Upper lobe of right lung (tissue), 1 donor: ENCODE measurements around the gene PHLDB1. TPM values are rescaled to one million over a fixed set of nuclear protein-coding genes. Genes with fewer than 3 reads are reported as not detected.

Experiments used
- ATAC-seq: fragments of 200-7000 bp; cut with Tn5 transposase; one replicate; pipeline ENCODE4 v1.9.1; 2020; ENCODE audit warnings: mild to moderate bottlenecking, moderate library complexity
- DNase-seq: peaks from one replicate; pipeline ENCODE4 v3.0.0-alpha.2; 2020
- H3K27ac ChIP-seq: fragments of 200-600 bp; one replicate; pipeline ENCODE4 v1.8.0; 2022
- H3K27me3 ChIP-seq: fragments of 200-600 bp; one replicate; pipeline ENCODE4 v1.8.0; 2022; ENCODE audit warnings: mild to moderate bottlenecking
- H3K36me3 ChIP-seq: fragments of 200-600 bp; one replicate; pipeline ENCODE4 v1.8.0; 2022
- H3K4me1 ChIP-seq: fragments of 200-600 bp; one replicate; pipeline ENCODE4 v1.8.0; 2022
- H3K4me3 ChIP-seq: fragments of 200-600 bp; one replicate; pipeline ENCODE4 v1.8.0; 2022; ENCODE audit warnings: mild to moderate bottlenecking
- H3K9me3 ChIP-seq: fragments of 200-600 bp; one replicate; pipeline ENCODE4 v1.8.0; 2022
- CTCF ChIP-seq: fragments of 200-600 bp; IDR thresholded peaks from one replicate; pipeline ENCODE4 v1.8.0; 2022; ENCODE audit warnings: antibody characterized with exemption
- intact Hi-C: fragments of 100-400 bp; cut with DNase I; formaldehyde crosslinking; loops from one replicate; pipeline ENCODE4 v1.11.0; 2022
- total RNA-seq: library from RNA; stranded (reverse); fragmentation: NEBNext Ultra II Directional; extraction: Animal tissue kit (Norgen Biotek cat#: 25700); gene quantifications from one replicate; pipeline ENCODE4 v1.2.1, GENCODE V29; 2021
- donor health status: DM: no; HTN: yes; CAD: no; lungs with severe emphysema.

PHLDB1 gene
- total RNA-seq, 1 donor from 2014 or later = 79.6 TPM

GRCh38 chr11:118688851-118689502 lies 81.6 kb downstream of the PHLDB1 start:
- peak; percentile 67 for DNase-seq
- no peaks in the 10 kb centered on the region for H3K9me3 ChIP-seq
- ATAC-seq = no peak
- no peak for TF ChIP-seq CTCF
- peak overlapping the region; percentile 66 for H3K27ac ChIP-seq
- peak overlapping the region; percentile 42 for H3K4me3 ChIP-seq
- H3K4me1 ChIP-seq = peaks cover 11% of the 10 kb centered on the region
- no peaks in the 10 kb centered on the region for H3K36me3 ChIP-seq
- intact Hi-C loops = loop anchor here (5.0 kb wide), 1 partner anchor 268 kb away; the partner anchor contains the start of gene UPK2
- H3K27me3 ChIP-seq = no peaks in the 10 kb centered on the region

- H3K27me3 ChIP-seq = no peaks in the 10 kb centered on the region
- no peaks in the 10 kb centered on the region for H3K36me3 ChIP-seq
- intact Hi-C loops = loop anchor here (5.0 kb wide), 1 partner anchor 268 kb away; the partner anchor contains the start of gene UPK2
- no peaks in the 10 kb centered on the region for H3K9me3 ChIP-seq
- H3K4me3 ChIP-seq = peak overlapping the region; percentile 42
- DNase-seq (no peak), ATAC-seq (peak; percentile 11)
- H3K4me1 ChIP-seq = peaks cover 11% of the 10 kb centered on the region
- peak overlapping the region; percentile 66 for H3K27ac ChIP-seq
- no peak for TF ChIP-seq CTCF
Observed at GRCh38 chr11:118689503-118689851, 82.1 kb downstream of the PHLDB1 start.

DNA sequence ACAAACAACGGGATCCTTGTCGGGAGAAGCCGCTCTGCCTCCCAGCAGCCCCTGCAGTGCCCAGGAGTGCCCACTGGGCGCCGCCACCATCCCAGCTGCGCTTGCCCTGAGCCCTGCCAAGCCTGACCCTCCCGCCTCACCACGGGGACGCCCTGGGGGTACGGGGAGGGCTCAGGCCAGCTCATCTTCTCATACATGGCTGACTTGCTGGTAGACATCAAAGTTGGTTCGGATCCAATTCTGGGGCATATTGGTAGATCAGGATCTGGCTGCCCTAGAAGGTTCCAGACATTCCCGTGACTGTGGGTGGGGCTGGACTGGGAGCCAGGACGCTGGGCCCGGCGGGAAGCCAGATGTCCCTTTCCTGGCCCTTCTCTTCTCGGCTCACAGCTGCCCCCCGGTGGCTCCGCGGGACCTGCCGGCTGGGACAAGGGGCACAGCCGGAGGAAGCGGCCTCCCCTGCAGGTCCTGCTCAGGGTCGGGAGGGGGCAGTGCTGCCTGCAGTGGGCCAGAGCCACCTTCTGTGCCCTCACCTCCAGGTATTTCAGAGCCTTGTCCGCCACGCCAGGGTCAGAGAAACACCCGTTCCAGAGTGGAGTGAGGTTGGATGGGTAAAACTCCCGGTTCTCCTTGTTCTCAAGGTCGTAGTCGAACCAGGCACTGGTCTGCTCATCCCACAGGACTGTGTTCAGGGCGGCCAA lies 82.6 kb downstream of the PHLDB1 start:
- no peaks in the 10 kb centered on the region for H3K36me3 ChIP-seq
- peak; percentile 99 for DNase-seq
- peak; percentile 98 for ATAC-seq
- no peaks in the 10 kb centered on the region for H3K9me3 ChIP-seq
- peaks cover 11% of the 10 kb centered on the region for H3K4me1 ChIP-seq
- H3K4me3 ChIP-seq = peak overlapping the region; percentile 42
- peak overlapping the region; percentile 66 for H3K27ac ChIP-seq
- H3K27me3 ChIP-seq = no peaks in the 10 kb centered on the region
- intact Hi-C loops = loop anchor here (5.0 kb wide), 1 partner anchor 267 kb away; the partner anchor contains the start of gene UPK2
- TF ChIP-seq CTCF = peak; percentile 80

DNA sequence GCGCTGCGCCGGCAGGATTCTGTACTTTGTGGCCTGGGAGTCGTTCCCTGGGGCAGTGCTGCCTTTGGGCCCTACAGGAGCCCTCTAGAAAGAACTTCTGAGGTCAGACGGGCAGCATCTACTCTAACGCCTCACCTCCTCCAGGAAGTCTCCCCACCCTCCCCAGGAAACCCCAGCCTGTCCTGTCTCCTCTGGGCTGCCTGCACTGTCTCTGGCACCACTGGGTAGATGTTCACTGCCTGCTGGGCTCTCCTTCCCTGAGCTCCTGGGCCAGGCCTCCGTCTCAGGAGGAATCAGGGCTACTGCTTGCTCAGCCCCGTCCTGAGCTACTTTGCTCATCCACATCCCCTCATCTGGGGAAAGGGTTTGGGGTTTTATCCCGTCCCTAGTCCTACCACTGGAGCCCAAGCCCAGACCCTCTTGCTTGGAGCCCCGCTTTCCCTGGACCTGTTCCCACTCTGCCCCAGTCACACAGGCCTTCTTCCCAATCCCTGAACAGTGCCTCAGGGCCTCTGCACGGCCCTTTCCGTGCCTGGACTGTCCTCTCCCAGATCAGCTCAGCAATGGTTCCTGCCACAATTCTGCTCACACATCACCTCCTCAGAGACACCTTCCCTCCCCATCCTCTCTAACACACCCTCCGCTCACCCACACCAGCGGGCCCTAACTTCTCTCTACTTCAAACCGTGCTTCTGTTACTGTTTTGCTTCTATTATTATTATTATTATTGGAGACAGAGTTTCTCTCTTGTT lies 83.3 kb downstream of the PHLDB1 start:
- Histone ChIP-seq H3K27me3 (no peaks in the 10 kb centered on the region), H3K4me3 (peak overlapping the region; percentile 42), H3K9me3 (no peaks in the 10 kb centered on the region), H3K36me3 (no peaks in the 10 kb centered on the region), H3K4me1 (peaks cover 11% of the 10 kb centered on the region), H3K27ac (no peak overlapping the region)
- TF ChIP-seq CTCF = no peak
- DNase-seq (peak; percentile 56), ATAC-seq (no peak)
- intact Hi-C loops = no loop called here

DNA sequence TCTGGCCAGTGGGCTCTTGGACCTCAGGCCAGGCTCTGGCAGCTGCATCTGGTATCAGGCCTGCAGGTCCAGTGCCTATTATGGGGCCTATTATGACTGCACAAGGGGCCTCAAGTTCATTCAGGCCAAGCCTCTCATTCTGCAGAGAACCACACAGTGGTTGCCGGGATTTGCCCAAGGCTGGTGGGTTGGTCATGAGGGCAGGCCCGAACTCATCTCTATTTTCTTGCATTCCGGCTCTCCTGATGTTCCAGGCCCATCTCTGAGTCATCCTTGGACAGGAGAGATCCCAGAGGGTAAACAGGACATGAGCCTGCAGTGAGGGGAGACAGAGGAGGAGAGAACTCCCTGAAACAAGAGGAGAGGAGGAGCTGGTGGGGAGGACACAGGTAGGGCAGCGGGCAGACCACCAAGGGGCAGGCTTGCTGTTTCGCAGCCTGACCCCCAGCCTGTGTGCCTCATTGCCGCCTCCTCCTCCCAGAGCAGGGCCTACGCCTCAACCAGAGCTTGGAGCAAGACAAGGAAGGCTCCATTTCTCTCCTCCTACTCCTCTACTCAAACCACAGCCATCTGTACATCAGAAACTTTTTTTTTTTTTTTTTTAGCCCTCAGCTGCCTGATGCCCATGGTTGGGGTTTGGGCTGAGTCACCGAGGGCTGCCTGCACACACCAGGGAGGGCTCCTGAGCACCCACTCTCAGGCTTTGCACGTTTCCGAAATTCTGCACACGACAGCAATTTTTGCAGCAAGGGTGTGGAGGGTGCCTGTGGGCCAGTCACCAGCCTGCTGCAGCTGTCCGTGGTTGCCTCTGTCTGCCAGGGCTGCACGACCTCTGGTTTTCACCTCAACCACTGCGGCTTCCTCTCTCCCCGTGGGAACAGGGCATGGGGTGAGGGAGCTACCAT lies 84.8 kb downstream of the PHLDB1 start:
- no peak for TF ChIP-seq CTCF
- Histone ChIP-seq H3K27me3 (no peaks in the 10 kb centered on the region), H3K4me3 (no peak overlapping the region), H3K4me1 (peaks cover 11% of the 10 kb centered on the region), H3K27ac (no peak overlapping the region), H3K36me3 (no peaks in the 10 kb centered on the region), H3K9me3 (no peaks in the 10 kb centered on the region)
- peak; percentile 56 for DNase-seq
- intact Hi-C loops = no loop called here
- ATAC-seq = no peak
